ENCODE measurements around the gene PARP4. TPM values are rescaled to one million over a fixed set of nuclear protein-coding genes. Genes with fewer than 3 reads are reported as not detected.
"Not testable (repeated sequence)": the region's sequence is repeated elsewhere in the genome, so short reads cannot be mapped to it uniquely, and the experiment has no call there.

Gene PARP4
- total RNA-seq, 1 donor from 2014 or later: 56.4 TPM

- no peak for DNase-seq (ENCODE audit: low read depth)
- TF ChIP-seq, protein P1, sequence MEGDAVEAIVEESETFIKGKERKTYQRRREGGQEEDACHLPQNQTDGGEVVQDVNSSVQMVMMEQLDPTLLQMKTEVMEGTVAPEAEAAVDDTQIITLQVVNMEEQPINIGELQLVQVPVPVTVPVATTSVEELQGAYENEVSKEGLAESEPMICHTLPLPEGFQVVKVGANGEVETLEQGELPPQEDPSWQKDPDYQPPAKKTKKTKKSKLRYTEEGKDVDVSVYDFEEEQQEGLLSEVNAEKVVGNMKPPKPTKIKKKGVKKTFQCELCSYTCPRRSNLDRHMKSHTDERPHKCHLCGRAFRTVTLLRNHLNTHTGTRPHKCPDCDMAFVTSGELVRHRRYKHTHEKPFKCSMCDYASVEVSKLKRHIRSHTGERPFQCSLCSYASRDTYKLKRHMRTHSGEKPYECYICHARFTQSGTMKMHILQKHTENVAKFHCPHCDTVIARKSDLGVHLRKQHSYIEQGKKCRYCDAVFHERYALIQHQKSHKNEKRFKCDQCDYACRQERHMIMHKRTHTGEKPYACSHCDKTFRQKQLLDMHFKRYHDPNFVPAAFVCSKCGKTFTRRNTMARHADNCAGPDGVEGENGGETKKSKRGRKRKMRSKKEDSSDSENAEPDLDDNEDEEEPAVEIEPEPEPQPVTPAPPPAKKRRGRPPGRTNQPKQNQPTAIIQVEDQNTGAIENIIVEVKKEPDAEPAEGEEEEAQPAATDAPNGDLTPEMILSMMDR (conservative IDR thresholded peaks at IDR 0.05; ENCODE audit: low read depth, low read length): no peak
- no peak overlapping the region for H3K4me3 ChIP-seq (ENCODE audit: low read depth, low read length)
Measured at GRCh38 chr13:24386816-24387708, 125.5 kb downstream of the PARP4 start.

DNA sequence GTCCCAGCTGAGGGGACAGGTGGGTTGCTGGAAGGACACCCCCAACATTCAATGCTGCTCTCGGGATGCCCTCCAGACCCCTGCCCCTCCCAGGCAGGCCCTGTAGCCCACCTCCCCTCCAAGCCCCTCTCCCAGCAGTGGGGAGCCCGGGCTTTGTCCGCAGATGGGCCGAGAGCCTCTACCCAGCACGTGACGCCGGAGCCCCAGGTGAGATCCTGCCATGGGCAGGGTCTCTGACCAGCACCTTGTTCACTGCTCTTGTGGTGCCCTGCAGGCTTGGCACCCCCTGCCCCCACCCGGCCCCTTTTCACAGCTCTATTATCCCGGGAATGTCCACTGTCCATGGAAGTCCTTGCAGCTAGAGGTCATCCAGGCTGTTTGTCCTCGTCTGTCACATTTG lies 126.7 kb downstream of the PARP4 start:
- H3K4me3 ChIP-seq (ENCODE audit: low read depth, low read length): no peak overlapping the region
- TF ChIP-seq, protein P1 (conservative IDR thresholded peaks at IDR 0.05; ENCODE audit: low read depth, low read length): no peak
- no peak for DNase-seq (ENCODE audit: low read depth)

DNA sequence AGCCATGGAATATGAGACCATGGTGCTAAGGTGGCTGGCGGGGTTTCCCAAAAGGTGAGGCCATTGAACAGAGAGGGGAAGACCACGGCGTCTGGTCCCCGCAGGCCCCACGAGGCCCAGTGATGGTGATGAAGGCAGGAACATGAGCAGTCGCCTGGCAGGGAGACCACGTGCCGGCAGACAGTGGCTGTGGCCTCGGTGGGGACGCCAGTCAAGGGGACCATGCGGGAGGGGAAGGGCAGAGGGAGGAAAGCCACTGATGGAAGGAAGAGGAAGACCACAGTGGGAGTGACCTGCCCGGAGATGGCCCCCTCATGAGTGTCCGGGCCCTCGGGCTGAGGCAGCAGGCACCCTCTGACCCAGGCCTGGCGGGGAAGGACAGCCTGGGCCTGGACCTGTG lies 127.6 kb downstream of the PARP4 start:
- not testable (repeated sequence) for DNase-seq (ENCODE audit: low read depth); H3K4me3 ChIP-seq (ENCODE audit: low read depth, low read length)

DNA sequence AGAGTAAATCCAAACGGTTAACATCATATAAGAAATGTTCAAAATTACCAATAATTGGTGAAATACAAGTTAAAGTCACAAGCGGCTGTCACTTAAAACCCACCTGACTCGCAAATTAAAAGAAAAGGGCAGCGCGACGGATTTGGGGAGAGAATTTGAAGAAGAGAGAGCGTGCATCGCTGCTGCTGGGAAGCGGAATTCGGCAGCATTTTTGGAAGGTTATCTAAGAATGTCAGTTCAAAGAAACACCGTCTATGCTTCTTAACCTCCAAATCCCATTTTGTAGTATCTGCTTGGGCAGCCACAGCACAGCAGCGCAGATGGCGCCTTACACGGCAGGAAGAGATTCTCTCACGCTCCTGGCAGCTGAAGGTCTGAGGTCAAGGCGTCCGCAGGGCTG lies 128.5 kb downstream of the PARP4 start:
- H3K4me3 ChIP-seq (ENCODE audit: low read depth, low read length); DNase-seq (ENCODE audit: low read depth): not testable (repeated sequence)

- DNase-seq (ENCODE audit: low read depth): no peak
- no peak overlapping the region for H3K4me3 ChIP-seq (ENCODE audit: low read depth, low read length)
- TF ChIP-seq, protein P1 (conservative IDR thresholded peaks at IDR 0.05; ENCODE audit: low read depth, low read length): no peak
Measured at GRCh38 chr13:24381541-24382265, 130.9 kb downstream of the PARP4 start.

DNA sequence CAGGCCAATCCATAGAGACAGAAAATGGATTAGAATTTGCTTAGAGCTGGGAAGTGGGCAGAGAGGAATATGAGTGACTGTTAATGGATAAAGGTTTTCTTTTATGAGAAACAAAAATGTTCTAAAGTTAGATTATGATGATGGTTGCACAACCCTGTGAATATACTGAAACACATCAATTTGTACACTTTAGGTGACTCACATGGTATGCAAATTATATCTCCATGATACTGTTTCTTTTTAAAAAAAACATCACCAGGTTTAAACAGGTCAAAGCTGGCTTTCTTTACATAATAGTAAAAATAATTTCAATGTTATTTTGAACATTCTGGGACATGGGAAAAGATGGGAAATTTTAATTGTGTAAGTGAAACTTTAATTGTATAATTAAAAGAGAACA lies 131.7 kb downstream of the PARP4 start:
- not testable (repeated sequence) for H3K4me3 ChIP-seq (ENCODE audit: low read depth, low read length); DNase-seq (ENCODE audit: low read depth)

DNA sequence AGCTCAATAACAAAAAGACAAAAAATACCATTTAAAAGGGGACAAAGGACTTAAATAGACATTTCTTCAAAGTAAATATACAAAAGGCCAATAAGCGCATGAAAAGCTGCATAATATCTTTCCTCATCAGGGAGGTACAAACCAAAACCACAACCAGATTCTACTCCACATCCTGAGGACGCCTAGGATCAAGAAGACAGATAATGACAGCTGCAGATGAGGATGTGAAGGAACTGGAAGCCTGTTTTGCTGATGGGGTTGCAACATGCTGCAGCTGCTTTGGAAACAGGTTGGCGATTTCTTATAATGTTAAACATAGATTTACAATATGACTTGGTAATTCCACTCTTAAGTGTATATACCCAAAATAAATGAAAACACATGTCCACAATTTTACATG lies 132.4 kb downstream of the PARP4 start:
- H3K4me3 ChIP-seq (ENCODE audit: low read depth, low read length); DNase-seq (ENCODE audit: low read depth): not testable (repeated sequence)

DNA sequence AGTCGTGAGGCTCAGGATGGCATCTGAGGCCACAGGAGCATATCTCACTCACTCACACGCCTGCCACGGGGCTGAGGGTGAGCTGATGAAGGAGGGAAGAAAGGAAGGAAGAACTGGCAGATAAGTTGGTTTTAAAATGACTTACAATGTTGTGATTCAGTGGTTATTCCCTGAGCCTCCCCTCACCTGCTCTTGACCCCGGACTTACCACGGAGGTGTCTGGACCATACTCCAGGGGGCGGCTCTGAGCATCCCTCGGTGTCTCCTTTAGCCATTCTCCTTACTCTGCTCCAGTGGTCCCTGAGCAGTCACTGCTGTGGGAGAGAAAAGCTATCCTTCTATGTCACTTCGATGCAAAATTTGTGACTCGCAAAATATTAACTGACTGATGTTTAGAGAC lies 141.3 kb downstream of the PARP4 start:
- DNase-seq (ENCODE audit: low read depth); H3K4me3 ChIP-seq (ENCODE audit: low read depth, low read length): not testable (repeated sequence)

Other genes with a start within 250 kb of the PARP4 start
- not detected in 2 replicates for gene C1QTNF9, start 203.2 kb downstream of the PARP4 start, total RNA-seq
- 0.14 TPM in 1 of 2 replicates, not detected in the other for gene ATP12A, start 167.6 kb upstream of the PARP4 start, total RNA-seq

Measured in epithelial cell of proximal tubule (primary cell).